Colonic mucosa (tissue), 4 donors: ENCODE data around the gene RAD51B. TPM values are rescaled to one million over a fixed set of nuclear protein-coding genes. Genes with fewer than 3 reads are reported as not detected.

ENCODE experiments used
- DNase-seq: peaks from one replicate; pipeline ENCODE4 v3.0.0-alpha.2; 2020
- H3K27ac ChIP-seq: fragments of 200-600 bp; one replicate; pipeline ENCODE4 v1.8.0; 2021
- H3K27me3 ChIP-seq: fragments of 200-600 bp; one replicate; pipeline ENCODE4 v1.8.0; 2021
- H3K36me3 ChIP-seq: fragments of 200-600 bp; one replicate; pipeline ENCODE4 v1.8.0; 2021
- H3K4me1 ChIP-seq: fragments of 200-600 bp; one replicate; pipeline ENCODE4 v1.8.0; 2021; ENCODE audit warnings: mild to moderate bottlenecking
- H3K4me3 ChIP-seq: fragments of 200-600 bp; one replicate; pipeline ENCODE4 v1.8.0; 2021
- H3K9ac ChIP-seq, 2 donors: one replicate each; pipeline ENCODE4 v1.7.0; 2013; ENCODE audit warnings: control low read depth in 2 of 2, low read depth in 2 of 2, low read length in 2 of 2
- H3K9me3 ChIP-seq: fragments of 200-600 bp; one replicate; pipeline ENCODE4 v1.8.0; 2021
- CTCF ChIP-seq: fragments of 200-600 bp; IDR thresholded peaks from one replicate; pipeline ENCODE4 v1.8.0; 2022; ENCODE audit warnings: antibody characterized with exemption, mild to moderate bottlenecking
- intact Hi-C: fragments of 100-400 bp; cut with DNase I; formaldehyde crosslinking; loops from one replicate; pipeline ENCODE4 v1.14.1; 2022
- total RNA-seq, 2 donors: library from RNA; stranded (reverse); fragmentation: NEBNext Ultra II Directional in 1 of 2; extraction: Animal tissue kit (Norgen Biotek cat#: 25700) in 1 of 2; gene quantifications; one replicate each; pipeline ENCODE4 v1.2.1, GENCODE V29; 2021
- donor health status: healthy.
- donor health status: DM: no; HTN: no; CAD: no.
- donor health status: DM: no; HTN: no; CAD: no.

RAD51B gene
- total RNA-seq, 2 donors from 2014 or later: 12.7 to 22.0 TPM

DNA sequence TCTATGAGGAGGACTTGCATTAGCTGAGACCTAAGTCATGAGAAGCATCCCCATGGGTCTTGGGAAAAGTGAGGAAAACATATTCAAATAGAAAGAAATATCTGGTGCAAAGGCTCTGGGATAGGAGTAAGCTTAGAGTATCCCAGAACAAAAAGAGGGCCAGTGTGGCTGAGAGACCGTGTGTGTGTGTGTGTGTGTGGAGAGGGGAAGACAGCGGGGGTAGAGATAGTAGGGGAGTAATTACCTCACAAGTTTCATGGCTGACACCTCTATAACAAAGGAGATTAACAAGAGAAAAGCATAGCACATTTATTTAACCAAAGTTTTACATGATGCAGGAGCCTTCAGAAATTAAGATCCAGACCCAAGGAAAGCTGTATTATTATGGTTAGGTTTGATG is 440.5 kb downstream of the RAD51B start:
- intact Hi-C loops: no loop called here
- H3K4me3 ChIP-seq: no peak overlapping the region
- no peak for DNase-seq
- H3K9me3 ChIP-seq: no peaks in the 10 kb centered on the region
- H3K27me3 ChIP-seq: no peaks in the 10 kb centered on the region
- no peak overlapping the region for H3K9ac ChIP-seq
- TF ChIP-seq CTCF: no peak
- H3K36me3 ChIP-seq: no peaks in the 10 kb centered on the region
- H3K4me1 ChIP-seq: no peaks in the 10 kb centered on the region
- H3K27ac ChIP-seq: no peak overlapping the region

- no peaks in the 10 kb centered on the region for H3K27me3 ChIP-seq
- intact Hi-C loops: no loop called here
Observed at GRCh38 chr14:68261092-68261842, 441.7 kb downstream of the RAD51B start.

GRCh38 chr14:68262567-68262966 is 443.0 kb downstream of the RAD51B start:
- Histone ChIP-seq H3K27ac (no peak overlapping the region), H3K4me3 (no peak overlapping the region), H3K36me3 (no peaks in the 10 kb centered on the region), H3K4me1 (peaks cover 2% of the 10 kb centered on the region), H3K9me3 (no peaks in the 10 kb centered on the region), H3K27me3 (no peaks in the 10 kb centered on the region), H3K9ac (no peak overlapping the region)
- intact Hi-C loops: no loop called here
- DNase-seq: no peak
- TF ChIP-seq CTCF: no peak

More at GRCh38 chr14:68261092-68261842, 441.7 kb downstream of the RAD51B start:
- Histone ChIP-seq H3K4me3 (no peak overlapping the region), H3K36me3 (no peaks in the 10 kb centered on the region), H3K27ac (no peak overlapping the region), H3K4me1 (no peaks in the 10 kb centered on the region), H3K9me3 (no peaks in the 10 kb centered on the region), H3K9ac (no peak overlapping the region)
- DNase-seq: no peak
- TF ChIP-seq CTCF: no peak

GRCh38 chr14:68263563-68264259 is 444.1 kb downstream of the RAD51B start:
- Histone ChIP-seq H3K27me3 (no peaks in the 10 kb centered on the region), H3K9me3 (no peaks in the 10 kb centered on the region), H3K36me3 (no peaks in the 10 kb centered on the region), H3K4me3 (no peak overlapping the region), H3K27ac (no peak overlapping the region), H3K9ac (no peak overlapping the region), H3K4me1 (peaks cover 9% of the 10 kb centered on the region)
- no peak for TF ChIP-seq CTCF
- intact Hi-C loops: no loop called here
- DNase-seq: no peak

GRCh38 chr14:68264260-68264569 is 444.6 kb downstream of the RAD51B start:
- no peak overlapping the region for H3K4me3 ChIP-seq
- H3K36me3 ChIP-seq: no peaks in the 10 kb centered on the region
- H3K9me3 ChIP-seq: no peaks in the 10 kb centered on the region
- H3K9ac ChIP-seq: no peak overlapping the region
- no peak overlapping the region for H3K27ac ChIP-seq
- TF ChIP-seq CTCF: no peak
- intact Hi-C loops: no loop called here
- no peaks in the 10 kb centered on the region for H3K27me3 ChIP-seq
- peaks cover 9% of the 10 kb centered on the region for H3K4me1 ChIP-seq
- DNase-seq: no peak
